ENCODE data around the gene SIL1. TPM values are rescaled to one million over a fixed set of nuclear protein-coding genes. Genes with fewer than 3 reads are reported as not detected.

The SIL1 gene
- total RNA-seq, 2 donors from 2014 or later: 17.2 to 20.2 TPM

DNA sequence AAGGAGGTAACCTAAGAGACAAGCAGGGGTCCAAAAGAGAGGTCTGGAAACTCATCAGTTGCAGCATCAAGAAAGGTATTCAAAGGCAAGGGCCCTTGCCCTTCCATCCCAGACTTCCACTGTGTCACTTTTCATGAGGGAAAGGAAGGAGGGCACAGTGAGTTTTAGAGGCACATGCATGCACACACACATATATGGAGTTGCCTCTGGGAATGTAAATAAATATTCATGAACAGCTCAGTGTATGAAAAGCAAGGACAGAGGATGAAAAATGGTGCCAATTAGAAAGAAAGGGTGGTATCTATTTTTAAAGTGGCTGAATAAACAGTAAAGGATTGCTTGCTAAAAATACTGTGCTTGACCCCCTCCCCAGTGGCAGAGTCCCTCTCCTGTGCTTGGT lies 217.7 kb downstream of the SIL1 start:
- H3K9me3 Mint-ChIP-seq: no peaks in the 10 kb centered on the region
- no peak overlapping the region for H3K4me3 Mint-ChIP-seq
- Histone ChIP-seq H3K9me3 (ENCODE audit: control insufficient read depth, low read length) (no peaks in the 10 kb centered on the region), H3K4me1 (ENCODE audit: control insufficient read depth, insufficient read depth, low read length) (peaks cover 2% of the 10 kb centered on the region), H3K27me3 (ENCODE audit: control insufficient read depth, insufficient read depth, low read length, poor library complexity, severe bottlenecking) (no peaks in the 10 kb centered on the region), H3K4me3 (ENCODE audit: low read length) (no peak overlapping the region), H3K36me3 (ENCODE audit: control insufficient read depth, insufficient read depth, low read length) (no peaks in the 10 kb centered on the region), H3K9ac (ENCODE audit: extremely low read depth, low read length, poor library complexity, severe bottlenecking) (no peak overlapping the region), H3K27ac (ENCODE audit: low read depth, low read length) (no peak overlapping the region)
- no peak overlapping the region for H3K27ac Mint-ChIP-seq
- DNase-seq: no peak
- TF ChIP-seq, protein P1, sequence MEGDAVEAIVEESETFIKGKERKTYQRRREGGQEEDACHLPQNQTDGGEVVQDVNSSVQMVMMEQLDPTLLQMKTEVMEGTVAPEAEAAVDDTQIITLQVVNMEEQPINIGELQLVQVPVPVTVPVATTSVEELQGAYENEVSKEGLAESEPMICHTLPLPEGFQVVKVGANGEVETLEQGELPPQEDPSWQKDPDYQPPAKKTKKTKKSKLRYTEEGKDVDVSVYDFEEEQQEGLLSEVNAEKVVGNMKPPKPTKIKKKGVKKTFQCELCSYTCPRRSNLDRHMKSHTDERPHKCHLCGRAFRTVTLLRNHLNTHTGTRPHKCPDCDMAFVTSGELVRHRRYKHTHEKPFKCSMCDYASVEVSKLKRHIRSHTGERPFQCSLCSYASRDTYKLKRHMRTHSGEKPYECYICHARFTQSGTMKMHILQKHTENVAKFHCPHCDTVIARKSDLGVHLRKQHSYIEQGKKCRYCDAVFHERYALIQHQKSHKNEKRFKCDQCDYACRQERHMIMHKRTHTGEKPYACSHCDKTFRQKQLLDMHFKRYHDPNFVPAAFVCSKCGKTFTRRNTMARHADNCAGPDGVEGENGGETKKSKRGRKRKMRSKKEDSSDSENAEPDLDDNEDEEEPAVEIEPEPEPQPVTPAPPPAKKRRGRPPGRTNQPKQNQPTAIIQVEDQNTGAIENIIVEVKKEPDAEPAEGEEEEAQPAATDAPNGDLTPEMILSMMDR (conservative IDR thresholded peaks at IDR 0.05): no peak
- no peaks in the 10 kb centered on the region for H3K27me3 Mint-ChIP-seq (ENCODE audit: insufficient read depth)
- H3K36me3 Mint-ChIP-seq (ENCODE audit: low read depth): peaks cover 3% of the 10 kb centered on the region
- peaks cover 15% of the 10 kb centered on the region for H3K4me1 Mint-ChIP-seq

DNA sequence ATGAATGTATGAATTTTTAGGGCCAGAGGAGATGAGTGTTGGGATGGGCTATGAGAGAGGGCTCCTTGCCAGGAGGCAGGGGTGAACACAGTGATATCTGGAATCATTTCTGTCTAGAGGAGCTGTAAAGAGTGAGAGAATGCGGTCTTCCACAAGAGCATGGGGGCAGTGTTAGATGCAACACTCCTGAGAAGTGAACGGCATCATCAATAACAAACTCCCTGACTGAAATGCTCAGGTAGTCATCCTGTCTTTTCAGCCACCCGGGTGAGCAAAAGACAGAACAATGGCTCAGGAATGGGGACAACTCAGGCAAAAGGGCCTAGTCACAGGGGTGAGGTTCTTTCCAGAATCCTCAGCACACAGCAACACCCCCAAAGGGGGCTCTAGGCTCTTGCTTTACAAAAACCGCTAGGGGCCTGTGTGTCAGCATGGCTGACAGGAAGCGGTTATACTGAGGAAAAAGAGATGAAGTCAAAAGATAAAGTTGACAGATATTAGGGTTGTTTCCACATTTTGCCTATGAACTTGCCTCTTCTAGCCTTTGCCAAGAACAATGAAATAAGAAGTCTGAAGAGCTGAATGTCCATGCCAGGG lies 218.4 kb downstream of the SIL1 start:
- no peaks in the 10 kb centered on the region for H3K27me3 Mint-ChIP-seq (ENCODE audit: insufficient read depth)
- no peak overlapping the region for H3K4me3 Mint-ChIP-seq
- 89 to 96% methylated on average over 4 to 5 of the region's 5 CpGs for WGBS, 2 experiments (ENCODE audit: insufficient coverage in 1 of 2, insufficient read length in 1 of 2)
- peaks cover 2% of the 10 kb centered on the region for H3K4me1 ChIP-seq (ENCODE audit: control insufficient read depth, insufficient read depth, low read length)
- H3K9ac ChIP-seq (ENCODE audit: extremely low read depth, low read length, poor library complexity, severe bottlenecking): no peak overlapping the region
- peak overlapping the region; percentile 19 for H3K27ac Mint-ChIP-seq
- H3K27ac ChIP-seq (ENCODE audit: low read depth, low read length): no peak overlapping the region
- peak; percentile 41 for DNase-seq
- no peaks in the 10 kb centered on the region for H3K9me3 ChIP-seq (ENCODE audit: control insufficient read depth, low read length)
- no peaks in the 10 kb centered on the region for H3K36me3 ChIP-seq (ENCODE audit: control insufficient read depth, insufficient read depth, low read length)
- no peak overlapping the region for H3K4me3 ChIP-seq (ENCODE audit: low read length)
- peaks cover 3% of the 10 kb centered on the region for H3K36me3 Mint-ChIP-seq (ENCODE audit: low read depth)
- peaks cover 15% of the 10 kb centered on the region for H3K4me1 Mint-ChIP-seq
- TF ChIP-seq, protein P1 (conservative IDR thresholded peaks at IDR 0.05): no peak
- H3K27me3 ChIP-seq (ENCODE audit: control insufficient read depth, insufficient read depth, low read length, poor library complexity, severe bottlenecking): no peaks in the 10 kb centered on the region
- H3K9me3 Mint-ChIP-seq: no peaks in the 10 kb centered on the region

DNA sequence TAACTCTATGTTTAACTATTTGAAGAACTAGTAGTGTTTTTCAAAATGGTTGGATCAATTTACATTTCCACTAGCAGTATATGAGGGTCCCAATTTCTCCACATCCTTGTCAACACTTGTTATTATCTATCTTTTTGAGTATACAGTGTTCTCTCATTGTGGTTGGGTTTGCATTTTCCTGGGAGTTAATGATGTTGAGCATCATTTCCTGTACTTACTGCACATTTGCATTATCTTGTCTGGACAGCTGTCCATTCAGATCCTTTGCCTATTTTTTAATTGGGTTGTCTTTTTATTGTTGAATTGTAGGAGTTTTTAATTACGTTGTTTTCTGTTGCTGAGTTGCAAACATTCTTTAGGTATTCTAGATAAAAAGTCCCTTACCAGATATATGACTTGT lies 219.6 kb downstream of the SIL1 start:
- Histone ChIP-seq H3K4me1 (ENCODE audit: control insufficient read depth, insufficient read depth, low read length) (peaks cover 6% of the 10 kb centered on the region), H3K4me3 (ENCODE audit: low read length) (no peak overlapping the region), H3K9ac (ENCODE audit: extremely low read depth, low read length, poor library complexity, severe bottlenecking) (no peak overlapping the region), H3K36me3 (ENCODE audit: control insufficient read depth, insufficient read depth, low read length) (no peaks in the 10 kb centered on the region), H3K9me3 (ENCODE audit: control insufficient read depth, low read length) (no peaks in the 10 kb centered on the region), H3K27me3 (ENCODE audit: control insufficient read depth, insufficient read depth, low read length, poor library complexity, severe bottlenecking) (no peaks in the 10 kb centered on the region), H3K27ac (ENCODE audit: low read depth, low read length) (no peak overlapping the region)
- 100% methylated on average over 1 of the region's 1 CpG; no CpG with 5 or more reads in 1 of the 2 experiments for WGBS, 2 experiments (ENCODE audit: insufficient coverage in 1 of 2, insufficient read length in 1 of 2)
- Mint-ChIP-seq H3K27ac (peak overlapping the region; percentile 13), H3K27me3 (ENCODE audit: insufficient read depth) (no peaks in the 10 kb centered on the region), H3K4me1 (peaks cover 17% of the 10 kb centered on the region), H3K4me3 (no peak overlapping the region), H3K36me3 (ENCODE audit: low read depth) (peaks cover under 1% of the 10 kb centered on the region), H3K9me3 (no peaks in the 10 kb centered on the region)
- DNase-seq: no peak
- TF ChIP-seq, protein P1 (conservative IDR thresholded peaks at IDR 0.05): no peak

All from endodermal cell (in vitro differentiated cells).